LNCaP clone FGC (cell line): Measurements from ENCODE around the gene TMEM132D.

Experiments used
- DNase-seq: peaks from one replicate; pipeline ENCODE4 v3.0.0-alpha.2; 2011; ENCODE audit warnings: low read depth
- H3K4me3 ChIP-seq: 2 replicates; pipeline ENCODE4 v1.5.1; 2011; ENCODE audit warnings: mild to moderate bottlenecking, low read depth, low read length, control low read depth
- CTCF ChIP-seq: IDR thresholded peaks from 2 replicates; pipeline ENCODE4 v1.5.1; 2012; ENCODE audit warnings: mild to moderate bottlenecking; ENCODE audit not compliant: control insufficient read depth, insufficient read depth; ENCODE audit errors: extremely low read depth

Gene TMEM132D

DNA sequence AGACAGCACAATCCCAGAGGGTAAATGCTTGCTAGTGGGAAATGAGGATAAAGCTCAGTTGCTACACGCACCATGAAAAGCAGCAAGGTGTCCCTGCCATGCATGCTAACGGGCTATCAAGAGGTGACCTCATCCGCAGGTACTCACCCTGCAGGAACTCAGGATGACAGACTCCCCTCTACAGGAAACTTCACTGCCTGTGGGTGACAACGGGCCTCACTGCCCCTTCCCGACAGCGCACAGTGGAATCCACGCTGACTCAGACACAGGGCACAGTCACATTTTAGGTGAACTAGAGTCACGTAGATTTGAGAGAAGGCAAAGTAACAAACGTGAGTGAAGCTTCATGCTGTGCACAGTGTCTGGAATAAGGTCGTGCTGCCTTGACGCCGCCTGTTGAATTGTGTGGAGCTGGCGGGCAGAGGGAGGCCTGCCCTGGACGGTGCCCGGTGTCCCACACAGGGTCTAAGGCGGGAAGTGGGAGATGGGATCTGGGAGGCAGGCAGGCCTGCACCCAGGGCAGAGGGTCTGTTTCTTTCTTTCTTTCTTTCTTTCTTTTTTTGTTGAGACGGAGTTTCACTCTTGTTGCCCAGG, 331.8 kb downstream of the TMEM132D start:
- H3K4me3 ChIP-seq: no peak overlapping the region
- no peak for TF ChIP-seq CTCF
- no peak for DNase-seq

DNA sequence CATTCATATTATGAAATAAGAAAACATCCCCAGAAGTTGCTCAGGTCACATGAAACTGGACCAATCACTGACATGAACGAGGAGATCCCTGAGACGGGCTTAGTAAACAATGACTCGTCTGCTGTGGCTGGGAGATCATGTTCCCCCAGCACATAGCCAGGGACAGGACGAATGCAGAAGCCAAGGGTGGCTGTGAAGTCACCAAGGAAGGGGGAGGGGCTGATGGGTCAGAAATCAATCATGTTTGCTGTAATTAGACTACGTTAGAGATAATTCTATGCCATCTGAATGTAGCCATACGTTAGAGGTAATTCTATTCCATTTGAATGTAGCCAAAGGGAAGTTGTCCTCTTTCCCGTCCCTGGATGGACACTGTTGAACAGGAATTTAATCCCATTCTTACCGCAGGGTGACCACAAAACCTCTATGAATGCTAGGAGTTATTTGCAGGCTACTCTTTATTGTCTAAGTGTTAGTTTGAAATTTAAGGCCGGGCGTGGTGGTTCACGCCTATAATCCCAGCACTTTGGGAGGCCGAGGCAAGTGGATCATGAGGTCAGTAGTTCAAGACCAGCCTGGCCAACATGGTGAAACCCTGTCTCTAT, 332.9 kb downstream of the TMEM132D start:
- H3K4me3 ChIP-seq: no peak overlapping the region
- TF ChIP-seq CTCF: no peak
- no peak for DNase-seq

GRCh38 chr12:129566800-129567199, 337.0 kb downstream of the TMEM132D start:
- no peak for TF ChIP-seq CTCF
- H3K4me3 ChIP-seq: no peak overlapping the region
- DNase-seq: no peak

GRCh38 chr12:129564768-129565167, 339.1 kb downstream of the TMEM132D start:
- H3K4me3 ChIP-seq: no peak overlapping the region

DNA sequence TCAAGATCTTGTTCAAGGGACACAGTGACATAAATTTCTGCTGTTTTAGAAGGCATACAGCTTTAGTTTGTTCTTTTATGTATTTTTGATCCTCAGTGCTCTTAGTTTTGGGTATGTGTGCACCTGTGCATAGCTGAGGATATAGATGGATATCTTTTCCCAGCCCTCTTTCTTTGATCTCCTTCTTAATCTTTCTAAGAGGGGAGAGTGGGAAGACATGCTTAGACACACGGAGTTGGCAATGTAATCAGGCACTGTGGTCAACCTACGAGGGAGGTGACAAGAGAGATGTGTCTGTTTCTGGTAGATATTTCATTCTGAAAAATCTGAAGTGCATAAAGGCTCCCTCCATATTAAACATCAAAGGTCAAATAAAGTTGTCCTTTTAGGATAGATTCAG, 340.6 kb downstream of the TMEM132D start:
- DNase-seq: no peak
- no peak for TF ChIP-seq CTCF

More at GRCh38 chr12:129564768-129565167, 339.1 kb downstream of the TMEM132D start:
- no peak for TF ChIP-seq CTCF
- no peak for DNase-seq

GRCh38 chr12:129561304-129561703, 342.5 kb downstream of the TMEM132D start:
- no peak for DNase-seq
- no peak for TF ChIP-seq CTCF
- no peak overlapping the region for H3K4me3 ChIP-seq

More for the DNA sequence above, 340.6 kb downstream of the TMEM132D start:
- H3K4me3 ChIP-seq: no peak overlapping the region

- no peak for DNase-seq
- TF ChIP-seq CTCF: no peak
- no peak overlapping the region for H3K4me3 ChIP-seq
These were observed 344.0 kb downstream of the TMEM132D start for GRCh38 chr12:129559776-129560175.
